Ishikawa (cell line): Measurements from ENCODE around the gene MFRP.
A peak's percentile ranks its signal among the peaks of the same experiment; 100 is the strongest.

Experiments
- CEBPB ChIP-seq: IDR thresholded peaks from 2 replicates; pipeline ENCODE4 v1.6.1; 2012
- EGR1 ChIP-seq: IDR thresholded peaks from 2 replicates; pipeline ENCODE4 v1.6.1; 2012
- EP300 ChIP-seq: IDR thresholded peaks from 2 replicates; pipeline ENCODE4 v1.6.1; 2012; ENCODE audit warnings: borderline replicate concordance
- FOXM1 ChIP-seq: IDR thresholded peaks from 2 replicates; pipeline ENCODE4 v1.6.1; 2012; ENCODE audit warnings: low read depth, borderline replicate concordance
- NFIC ChIP-seq: IDR thresholded peaks from 2 replicates; pipeline ENCODE4 v1.6.1; 2012
- RAD21 ChIP-seq: IDR thresholded peaks from 2 replicates; pipeline ENCODE4 v1.6.1; 2012; ENCODE audit warnings: low read depth
- TAF1 ChIP-seq: IDR thresholded peaks from 2 replicates; pipeline ENCODE4 v1.6.1; 2012; ENCODE audit warnings: low read depth, mild to moderate bottlenecking
- TCF12 ChIP-seq: IDR thresholded peaks from 2 replicates; pipeline ENCODE4 v1.6.1; 2012; ENCODE audit warnings: low read depth
- TEAD4 ChIP-seq: IDR thresholded peaks from 2 replicates; pipeline ENCODE4 v1.6.1; 2012
- YY1 ChIP-seq: IDR thresholded peaks from 2 replicates; pipeline ENCODE4 v1.6.1; 2012; ENCODE audit warnings: low read depth
- TF ChIP-seq, protein P1 (sequence below): IDR thresholded peaks from 2 replicates; pipeline ENCODE4 v1.6.1; 2012
- TF ChIP-seq, protein P2 (sequence below): IDR thresholded peaks from 2 replicates; pipeline ENCODE4 v1.6.1; 2012; ENCODE audit warnings: low read depth, mild to moderate bottlenecking
- TF ChIP-seq, protein P3 (sequence below): IDR thresholded peaks from 2 replicates; pipeline ENCODE4 v1.6.1; 2012

DNA sequence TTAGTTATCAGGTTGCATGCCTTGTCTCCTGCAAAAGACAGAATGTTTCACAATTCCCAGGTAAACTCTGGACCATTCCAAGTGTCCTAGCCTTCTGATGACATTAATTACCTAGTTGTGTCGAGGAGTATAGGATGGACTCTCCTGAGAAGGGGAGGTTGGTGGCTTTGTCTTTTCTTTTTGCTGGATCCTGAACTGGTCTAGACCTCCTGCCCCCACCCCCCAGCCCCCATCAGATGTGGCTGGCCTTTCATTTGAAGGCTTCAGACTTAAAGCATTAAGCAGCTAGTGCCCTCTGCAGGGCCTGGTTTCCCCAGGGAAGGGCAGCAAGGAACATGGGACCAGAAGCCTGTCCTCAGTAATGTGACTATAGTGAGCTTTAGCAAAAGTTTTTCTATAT, 39.3 kb downstream of the MFRP start:
- TF ChIP-seq EP300 (no peak), NFIC (no peak), CEBPB (no peak), EGR1 (no peak), RAD21 (peak; percentile 35; the same call in 1 of the 2 replicates), YY1 (no peak), TAF1 (no peak), TCF12 (no peak), FOXM1 (no peak), TEAD4 (no peak)
- TF ChIP-seq, protein P1, sequence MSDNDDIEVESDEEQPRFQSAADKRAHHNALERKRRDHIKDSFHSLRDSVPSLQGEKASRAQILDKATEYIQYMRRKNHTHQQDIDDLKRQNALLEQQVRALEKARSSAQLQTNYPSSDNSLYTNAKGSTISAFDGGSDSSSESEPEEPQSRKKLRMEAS = no peak
- TF ChIP-seq, protein P2, sequence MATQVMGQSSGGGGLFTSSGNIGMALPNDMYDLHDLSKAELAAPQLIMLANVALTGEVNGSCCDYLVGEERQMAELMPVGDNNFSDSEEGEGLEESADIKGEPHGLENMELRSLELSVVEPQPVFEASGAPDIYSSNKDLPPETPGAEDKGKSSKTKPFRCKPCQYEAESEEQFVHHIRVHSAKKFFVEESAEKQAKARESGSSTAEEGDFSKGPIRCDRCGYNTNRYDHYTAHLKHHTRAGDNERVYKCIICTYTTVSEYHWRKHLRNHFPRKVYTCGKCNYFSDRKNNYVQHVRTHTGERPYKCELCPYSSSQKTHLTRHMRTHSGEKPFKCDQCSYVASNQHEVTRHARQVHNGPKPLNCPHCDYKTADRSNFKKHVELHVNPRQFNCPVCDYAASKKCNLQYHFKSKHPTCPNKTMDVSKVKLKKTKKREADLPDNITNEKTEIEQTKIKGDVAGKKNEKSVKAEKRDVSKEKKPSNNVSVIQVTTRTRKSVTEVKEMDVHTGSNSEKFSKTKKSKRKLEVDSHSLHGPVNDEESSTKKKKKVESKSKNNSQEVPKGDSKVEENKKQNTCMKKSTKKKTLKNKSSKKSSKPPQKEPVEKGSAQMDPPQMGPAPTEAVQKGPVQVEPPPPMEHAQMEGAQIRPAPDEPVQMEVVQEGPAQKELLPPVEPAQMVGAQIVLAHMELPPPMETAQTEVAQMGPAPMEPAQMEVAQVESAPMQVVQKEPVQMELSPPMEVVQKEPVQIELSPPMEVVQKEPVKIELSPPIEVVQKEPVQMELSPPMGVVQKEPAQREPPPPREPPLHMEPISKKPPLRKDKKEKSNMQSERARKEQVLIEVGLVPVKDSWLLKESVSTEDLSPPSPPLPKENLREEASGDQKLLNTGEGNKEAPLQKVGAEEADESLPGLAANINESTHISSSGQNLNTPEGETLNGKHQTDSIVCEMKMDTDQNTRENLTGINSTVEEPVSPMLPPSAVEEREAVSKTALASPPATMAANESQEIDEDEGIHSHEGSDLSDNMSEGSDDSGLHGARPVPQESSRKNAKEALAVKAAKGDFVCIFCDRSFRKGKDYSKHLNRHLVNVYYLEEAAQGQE = no peak
- TF ChIP-seq, protein P3, sequence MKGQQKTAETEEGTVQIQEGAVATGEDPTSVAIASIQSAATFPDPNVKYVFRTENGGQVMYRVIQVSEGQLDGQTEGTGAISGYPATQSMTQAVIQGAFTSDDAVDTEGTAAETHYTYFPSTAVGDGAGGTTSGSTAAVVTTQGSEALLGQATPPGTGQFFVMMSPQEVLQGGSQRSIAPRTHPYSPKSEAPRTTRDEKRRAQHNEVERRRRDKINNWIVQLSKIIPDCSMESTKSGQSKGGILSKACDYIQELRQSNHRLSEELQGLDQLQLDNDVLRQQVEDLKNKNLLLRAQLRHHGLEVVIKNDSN = no peak
